ENCODE data around the gene HSD17B10.

HSD17B10 gene

GRCh38 chrX:53452812-53453211, 18.6 kb upstream of the HSD17B10 start:
- Histone ChIP-seq H3K4me3 (ENCODE audit: low read depth in 1 of 2, low read length in 2 of 2) (no peak overlapping the region), H3K27ac (ENCODE audit: low read depth, low read length) (no peak overlapping the region), H3K9me3 (ENCODE audit: low read length) (no peaks in the 10 kb centered on the region), H3K4me1 (ENCODE audit: insufficient read depth, low read length) (no peaks in the 10 kb centered on the region), H3K27me3 (ENCODE audit: control insufficient read depth in 1 of 2, insufficient read depth in 2 of 2, low read length in 2 of 2) (peaks cover 4% of the 10 kb centered on the region in 2 donors), H3K36me3 (ENCODE audit: insufficient read depth, low read length) (no peaks in the 10 kb centered on the region), H3K9ac (ENCODE audit: low read length) (no peak overlapping the region)

- Histone ChIP-seq H3K27me3 (ENCODE audit: control insufficient read depth in 1 of 2, insufficient read depth in 2 of 2, low read length in 2 of 2) (peaks cover 0 to 4% of the 10 kb centered on the region in 2 donors), H3K27ac (ENCODE audit: low read depth, low read length) (no peak overlapping the region), H3K9ac (ENCODE audit: low read length) (no peak overlapping the region), H3K4me3 (ENCODE audit: low read depth in 1 of 2, low read length in 2 of 2) (no peak overlapping the region), H3K9me3 (ENCODE audit: low read length) (no peaks in the 10 kb centered on the region), H3K36me3 (ENCODE audit: insufficient read depth, low read length) (no peaks in the 10 kb centered on the region), H3K4me1 (ENCODE audit: insufficient read depth, low read length) (no peaks in the 10 kb centered on the region)
These were observed 15.5 kb upstream of the HSD17B10 start for GRCh38 chrX:53449632-53450031.

GRCh38 chrX:53447441-53447840, 13.3 kb upstream of the HSD17B10 start:
- no peaks in the 10 kb centered on the region for H3K36me3 ChIP-seq (ENCODE audit: insufficient read depth, low read length)
- no peak overlapping the region for H3K9ac ChIP-seq (ENCODE audit: low read length)
- no peaks in the 10 kb centered on the region for H3K4me1 ChIP-seq (ENCODE audit: insufficient read depth, low read length)
- no peak overlapping the region for H3K4me3 ChIP-seq (ENCODE audit: low read depth in 1 of 2, low read length in 2 of 2)
- no peak overlapping the region for H3K27ac ChIP-seq (ENCODE audit: low read depth, low read length)
- H3K9me3 ChIP-seq (ENCODE audit: low read length): no peaks in the 10 kb centered on the region
- H3K27me3 ChIP-seq (ENCODE audit: control insufficient read depth in 1 of 2, insufficient read depth in 2 of 2, low read length in 2 of 2): peaks cover under 1 to 4% of the 10 kb centered on the region in 2 donors

GRCh38 chrX:53445977-53446376, 11.8 kb upstream of the HSD17B10 start:
- no peak overlapping the region for H3K4me3 ChIP-seq (ENCODE audit: low read depth in 1 of 2, low read length in 2 of 2)
- peaks cover 4% of the 10 kb centered on the region for H3K4me1 ChIP-seq (ENCODE audit: insufficient read depth, low read length)
- no peaks in the 10 kb centered on the region for H3K9me3 ChIP-seq (ENCODE audit: low read length)
- no peak overlapping the region for H3K9ac ChIP-seq (ENCODE audit: low read length)
- no peak overlapping the region for H3K27ac ChIP-seq (ENCODE audit: low read depth, low read length)
- no peaks in the 10 kb centered on the region for H3K36me3 ChIP-seq (ENCODE audit: insufficient read depth, low read length)
- H3K27me3 ChIP-seq (ENCODE audit: control insufficient read depth in 1 of 2, insufficient read depth in 2 of 2, low read length in 2 of 2): peaks cover 4 to 9% of the 10 kb centered on the region in 2 donors

GRCh38 chrX:53442322-53442631, 8.1 kb upstream of the HSD17B10 start:
- Histone ChIP-seq H3K9ac (ENCODE audit: low read length) (no peak overlapping the region), H3K9me3 (ENCODE audit: low read length) (no peaks in the 10 kb centered on the region), H3K4me1 (ENCODE audit: insufficient read depth, low read length) (peaks cover 4% of the 10 kb centered on the region), H3K36me3 (ENCODE audit: insufficient read depth, low read length) (no peaks in the 10 kb centered on the region), H3K27me3 (ENCODE audit: control insufficient read depth in 1 of 2, insufficient read depth in 2 of 2, low read length in 2 of 2) (peaks cover 0 to 15% of the 10 kb centered on the region in 2 donors), H3K4me3 (ENCODE audit: low read depth in 1 of 2, low read length in 2 of 2) (peak overlapping the region in 1 of 2 donors; percentile 55), H3K27ac (ENCODE audit: low read depth, low read length) (no peak overlapping the region)

GRCh38 chrX:53441531-53442321, 7.6 kb upstream of the HSD17B10 start:
- no peaks in the 10 kb centered on the region for H3K9me3 ChIP-seq (ENCODE audit: low read length)
- H3K4me3 ChIP-seq (ENCODE audit: low read depth in 1 of 2, low read length in 2 of 2): peak overlapping the region; percentile 11 to 55
- H3K9ac ChIP-seq (ENCODE audit: low read length): no peak overlapping the region
- no peaks in the 10 kb centered on the region for H3K36me3 ChIP-seq (ENCODE audit: insufficient read depth, low read length)
- H3K27ac ChIP-seq (ENCODE audit: low read depth, low read length): no peak overlapping the region
- H3K27me3 ChIP-seq (ENCODE audit: control insufficient read depth in 1 of 2, insufficient read depth in 2 of 2, low read length in 2 of 2): peaks cover 4 to 16% of the 10 kb centered on the region in 2 donors
- peaks cover 4% of the 10 kb centered on the region for H3K4me1 ChIP-seq (ENCODE audit: insufficient read depth, low read length)

GRCh38 chrX:53440621-53441517, 6.7 kb upstream of the HSD17B10 start:
- Histone ChIP-seq H3K27ac (ENCODE audit: low read depth, low read length) (no peak overlapping the region), H3K27me3 (ENCODE audit: control insufficient read depth in 1 of 2, insufficient read depth in 2 of 2, low read length in 2 of 2) (peaks cover 4 to 21% of the 10 kb centered on the region in 2 donors)

GRCh38 chrX:53440101-53440500, 5.9 kb upstream of the HSD17B10 start:
- Histone ChIP-seq H3K36me3 (ENCODE audit: insufficient read depth, low read length) (no peaks in the 10 kb centered on the region), H3K27ac (ENCODE audit: low read depth, low read length) (no peak overlapping the region), H3K9ac (ENCODE audit: low read length) (no peak overlapping the region), H3K4me1 (ENCODE audit: insufficient read depth, low read length) (peaks cover 4% of the 10 kb centered on the region), H3K9me3 (ENCODE audit: low read length) (no peaks in the 10 kb centered on the region), H3K27me3 (ENCODE audit: control insufficient read depth in 1 of 2, insufficient read depth in 2 of 2, low read length in 2 of 2) (peaks cover 4 to 21% of the 10 kb centered on the region in 2 donors), H3K4me3 (ENCODE audit: low read depth in 1 of 2, low read length in 2 of 2) (no peak overlapping the region)

More at GRCh38 chrX:53440621-53441517, 6.7 kb upstream of the HSD17B10 start:
- Histone ChIP-seq H3K4me1 (ENCODE audit: insufficient read depth, low read length) (peaks cover 4% of the 10 kb centered on the region), H3K9ac (ENCODE audit: low read length) (no peak overlapping the region), H3K4me3 (ENCODE audit: low read depth in 1 of 2, low read length in 2 of 2) (peak overlapping the region; percentile 11 to 55), H3K36me3 (ENCODE audit: insufficient read depth, low read length) (no peaks in the 10 kb centered on the region), H3K9me3 (ENCODE audit: low read length) (no peaks in the 10 kb centered on the region)

- peaks cover 4 to 29% of the 10 kb centered on the region in 2 donors for H3K27me3 ChIP-seq (ENCODE audit: control insufficient read depth in 1 of 2, insufficient read depth in 2 of 2, low read length in 2 of 2)
- H3K27ac ChIP-seq (ENCODE audit: low read depth, low read length): no peak overlapping the region
These were observed 4.7 kb upstream of the HSD17B10 start for GRCh38 chrX:53438832-53439230.

GRCh38 chrX:53438174-53438831, 4.1 kb upstream of the HSD17B10 start:
- no peaks in the 10 kb centered on the region for H3K36me3 ChIP-seq (ENCODE audit: insufficient read depth, low read length)
- H3K27me3 ChIP-seq (ENCODE audit: control insufficient read depth in 1 of 2, insufficient read depth in 2 of 2, low read length in 2 of 2): peaks cover 4 to 30% of the 10 kb centered on the region in 2 donors
- no peak overlapping the region for H3K27ac ChIP-seq (ENCODE audit: low read depth, low read length)
- H3K4me1 ChIP-seq (ENCODE audit: insufficient read depth, low read length): peaks cover 8% of the 10 kb centered on the region
- no peaks in the 10 kb centered on the region for H3K9me3 ChIP-seq (ENCODE audit: low read length)
- no peak overlapping the region for H3K4me3 ChIP-seq (ENCODE audit: low read depth in 1 of 2, low read length in 2 of 2)
- H3K9ac ChIP-seq (ENCODE audit: low read length): no peak overlapping the region

More at GRCh38 chrX:53438832-53439230, 4.7 kb upstream of the HSD17B10 start:
- Histone ChIP-seq H3K9me3 (ENCODE audit: low read length) (no peaks in the 10 kb centered on the region), H3K36me3 (ENCODE audit: insufficient read depth, low read length) (no peaks in the 10 kb centered on the region), H3K9ac (ENCODE audit: low read length) (no peak overlapping the region), H3K4me1 (ENCODE audit: insufficient read depth, low read length) (peaks cover 8% of the 10 kb centered on the region), H3K4me3 (ENCODE audit: low read depth in 1 of 2, low read length in 2 of 2) (no peak overlapping the region)

GRCh38 chrX:53437206-53437605, 3.0 kb upstream of the HSD17B10 start:
- Histone ChIP-seq H3K27ac (ENCODE audit: low read depth, low read length) (no peak overlapping the region), H3K9me3 (ENCODE audit: low read length) (no peaks in the 10 kb centered on the region), H3K4me3 (ENCODE audit: low read depth in 1 of 2, low read length in 2 of 2) (no peak overlapping the region), H3K9ac (ENCODE audit: low read length) (no peak overlapping the region), H3K27me3 (ENCODE audit: control insufficient read depth in 1 of 2, insufficient read depth in 2 of 2, low read length in 2 of 2) (peaks cover 4 to 27% of the 10 kb centered on the region in 2 donors), H3K4me1 (ENCODE audit: insufficient read depth, low read length) (peaks cover 8% of the 10 kb centered on the region), H3K36me3 (ENCODE audit: insufficient read depth, low read length) (no peaks in the 10 kb centered on the region)

Data from muscle layer of colon (tissue), 2 donors.